PFSK-1 (cell line): ENCODE data around the gene H2BK1. TPM values are rescaled to one million over a fixed set of nuclear protein-coding genes. Genes with fewer than 3 reads are reported as not detected.

Experiments used
- FOXP2 ChIP-seq: optimal IDR thresholded peaks from 2 replicates; pipeline ENCODE3; 2011; ENCODE audit warnings: borderline replicate concordance, control low read depth, inconsistent platforms; ENCODE audit not compliant: insufficient read depth; ENCODE audit errors: extremely low read length, extremely low read depth
- POLR2AphosphoS5 ChIP-seq: IDR thresholded peaks from 2 replicates; pipeline ENCODE4 v1.6.1; 2012; ENCODE audit warnings: low read depth, mild to moderate bottlenecking, control low read depth, low read length, moderate library complexity
- SIN3A ChIP-seq: IDR thresholded peaks from 2 replicates; pipeline ENCODE4 v1.6.1; 2012; ENCODE audit warnings: mild to moderate bottlenecking, low read length, moderate library complexity, borderline replicate concordance; ENCODE audit not compliant: insufficient read depth
- TAF1 ChIP-seq: IDR thresholded peaks from 2 replicates; pipeline ENCODE4 v1.6.1; 2012; ENCODE audit warnings: low read length, control low read depth, borderline replicate concordance; ENCODE audit not compliant: insufficient read depth
- polyA plus RNA-seq: library from polyadenylated mRNA; unstranded; fragments of >200 nt; gene quantifications from one replicate; pipeline ENCODE4 v1.2.1, GENCODE V29; 2012; ENCODE audit warnings: low read depth, missing spikeins; ENCODE audit not compliant: insufficient read length
- TF ChIP-seq, protein P1 (sequence below), 2 experiments: IDR thresholded peaks; 2 replicates each; pipeline versions ENCODE4 v1.6.1 to v1.8.0; 2011 to 2012; ENCODE audit warnings: low read depth in 2 of 2, low read length in 2 of 2, control low read depth in 1 of 2, inconsistent platforms in 1 of 2, mild to moderate bottlenecking in 1 of 2, moderate library complexity in 1 of 2; ENCODE audit not compliant: insufficient read depth in 1 of 2

The H2BK1 gene
- not detected for polyA plus RNA-seq

DNA sequence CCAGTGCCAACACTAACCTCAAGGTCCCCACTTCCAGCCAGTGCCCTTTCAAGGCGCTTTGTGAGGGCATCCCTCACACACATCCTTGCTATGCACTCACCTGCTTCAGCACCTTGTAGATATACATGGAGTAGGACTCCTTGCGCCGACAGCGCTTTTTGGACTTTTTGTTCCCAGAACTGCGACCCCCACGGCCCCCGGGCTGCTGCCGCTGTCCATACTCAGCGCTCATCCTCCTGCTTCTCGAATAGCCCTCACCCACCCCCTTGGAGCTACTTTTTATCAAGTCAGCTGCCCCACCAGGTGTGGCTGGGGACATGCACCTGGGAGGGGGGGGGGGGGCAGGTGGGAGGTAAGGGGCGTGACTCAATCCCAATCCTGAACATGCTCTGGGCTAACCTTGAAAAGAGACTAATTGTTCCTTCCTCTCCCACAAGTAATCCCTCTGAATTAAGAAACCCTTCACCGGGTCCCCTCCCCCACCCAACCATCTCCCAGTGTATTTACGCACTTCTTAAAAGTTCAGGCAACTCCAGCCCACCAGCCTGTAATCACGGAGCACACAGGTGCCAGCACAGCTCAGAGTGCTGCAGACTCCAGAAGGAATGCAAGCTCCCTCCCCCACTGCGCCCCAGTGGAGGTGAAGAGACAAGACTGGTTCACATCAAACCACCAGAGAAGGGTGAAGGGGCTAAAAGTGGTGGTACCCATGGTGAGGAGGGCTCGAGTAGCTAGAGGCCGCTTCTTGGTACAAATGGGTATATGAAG lies at the start of gene H2BK1:
Gene H2BK1 (minus strand): TSS at position 402 of the 768 bp plus-strand sequence. CDS start 170 bp downstream, at position 232.
- TF ChIP-seq TAF1 (no peak), POLR2AphosphoS5 (no peak), SIN3A (no peak), FOXP2 (no peak)
- TF ChIP-seq, protein P1, sequence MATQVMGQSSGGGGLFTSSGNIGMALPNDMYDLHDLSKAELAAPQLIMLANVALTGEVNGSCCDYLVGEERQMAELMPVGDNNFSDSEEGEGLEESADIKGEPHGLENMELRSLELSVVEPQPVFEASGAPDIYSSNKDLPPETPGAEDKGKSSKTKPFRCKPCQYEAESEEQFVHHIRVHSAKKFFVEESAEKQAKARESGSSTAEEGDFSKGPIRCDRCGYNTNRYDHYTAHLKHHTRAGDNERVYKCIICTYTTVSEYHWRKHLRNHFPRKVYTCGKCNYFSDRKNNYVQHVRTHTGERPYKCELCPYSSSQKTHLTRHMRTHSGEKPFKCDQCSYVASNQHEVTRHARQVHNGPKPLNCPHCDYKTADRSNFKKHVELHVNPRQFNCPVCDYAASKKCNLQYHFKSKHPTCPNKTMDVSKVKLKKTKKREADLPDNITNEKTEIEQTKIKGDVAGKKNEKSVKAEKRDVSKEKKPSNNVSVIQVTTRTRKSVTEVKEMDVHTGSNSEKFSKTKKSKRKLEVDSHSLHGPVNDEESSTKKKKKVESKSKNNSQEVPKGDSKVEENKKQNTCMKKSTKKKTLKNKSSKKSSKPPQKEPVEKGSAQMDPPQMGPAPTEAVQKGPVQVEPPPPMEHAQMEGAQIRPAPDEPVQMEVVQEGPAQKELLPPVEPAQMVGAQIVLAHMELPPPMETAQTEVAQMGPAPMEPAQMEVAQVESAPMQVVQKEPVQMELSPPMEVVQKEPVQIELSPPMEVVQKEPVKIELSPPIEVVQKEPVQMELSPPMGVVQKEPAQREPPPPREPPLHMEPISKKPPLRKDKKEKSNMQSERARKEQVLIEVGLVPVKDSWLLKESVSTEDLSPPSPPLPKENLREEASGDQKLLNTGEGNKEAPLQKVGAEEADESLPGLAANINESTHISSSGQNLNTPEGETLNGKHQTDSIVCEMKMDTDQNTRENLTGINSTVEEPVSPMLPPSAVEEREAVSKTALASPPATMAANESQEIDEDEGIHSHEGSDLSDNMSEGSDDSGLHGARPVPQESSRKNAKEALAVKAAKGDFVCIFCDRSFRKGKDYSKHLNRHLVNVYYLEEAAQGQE (IDR thresholded peaks at IDR 0.05; ENCODE audit: insufficient read depth in 1 of 2, low read depth in 2 of 2, low read length in 2 of 2): no peak

DNA sequence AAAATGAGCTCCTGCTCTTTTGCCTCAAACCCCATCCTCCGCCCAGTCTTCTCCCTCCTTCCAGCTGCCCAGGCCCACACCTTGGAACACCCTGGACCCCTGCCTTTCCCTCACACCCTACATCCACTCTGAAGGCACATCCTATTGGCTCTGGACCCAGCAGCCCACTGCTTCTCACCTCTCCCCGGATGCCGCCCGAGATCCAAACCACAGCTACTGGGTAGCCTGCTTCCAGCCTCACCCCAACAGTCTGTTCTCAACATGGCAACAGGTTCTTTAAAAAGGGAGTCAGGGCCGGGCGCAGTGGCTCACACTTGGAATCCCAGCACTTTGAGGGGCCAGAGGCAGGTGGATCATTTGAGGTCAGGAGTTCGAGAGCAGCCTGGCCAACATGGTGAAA lies 47.7 kb upstream of the H2BK1 start:
- TF ChIP-seq FOXP2: no peak
- no peak for TF ChIP-seq SIN3A
- TF ChIP-seq TAF1: no peak
- TF ChIP-seq, protein P1 (IDR thresholded peaks at IDR 0.05; ENCODE audit: insufficient read depth in 1 of 2, low read depth in 2 of 2, low read length in 2 of 2): no peak
- TF ChIP-seq POLR2AphosphoS5: no peak

DNA sequence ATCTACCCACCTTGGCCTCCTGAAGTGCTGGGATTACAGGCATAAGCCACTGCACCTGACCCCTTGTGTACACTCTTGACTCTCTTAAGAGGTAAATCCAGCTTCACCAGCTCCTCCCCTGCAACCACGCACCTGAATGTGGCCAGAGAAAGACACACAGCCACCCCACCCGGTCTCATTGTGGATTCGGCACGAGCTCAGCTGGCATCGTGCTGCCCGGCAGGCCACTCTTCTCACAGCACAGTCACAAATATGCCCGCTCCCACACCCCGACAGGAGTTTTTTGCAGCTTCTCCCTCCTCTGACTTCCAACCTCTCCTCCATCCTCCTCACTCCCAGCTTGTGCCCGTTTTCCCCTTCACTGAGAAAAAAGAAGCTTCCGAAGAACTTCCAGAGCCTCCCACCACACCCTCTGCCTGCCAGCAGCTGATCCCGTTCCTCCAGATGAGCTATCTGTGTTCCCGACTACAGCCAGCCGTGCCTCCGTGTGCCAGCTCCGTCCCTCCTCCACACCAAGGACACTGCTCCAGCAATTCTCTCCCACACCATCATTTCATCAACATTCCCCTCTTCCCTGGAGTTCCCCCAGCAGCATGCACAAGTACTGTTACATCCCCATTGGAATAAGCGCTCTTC lies 46.2 kb upstream of the H2BK1 start:
- no peak for TF ChIP-seq SIN3A
- TF ChIP-seq POLR2AphosphoS5: no peak
- TF ChIP-seq FOXP2: no peak
- TF ChIP-seq, protein P1 (IDR thresholded peaks at IDR 0.05; ENCODE audit: insufficient read depth in 1 of 2, low read depth in 2 of 2, low read length in 2 of 2): no peak
- TF ChIP-seq TAF1: no peak

DNA sequence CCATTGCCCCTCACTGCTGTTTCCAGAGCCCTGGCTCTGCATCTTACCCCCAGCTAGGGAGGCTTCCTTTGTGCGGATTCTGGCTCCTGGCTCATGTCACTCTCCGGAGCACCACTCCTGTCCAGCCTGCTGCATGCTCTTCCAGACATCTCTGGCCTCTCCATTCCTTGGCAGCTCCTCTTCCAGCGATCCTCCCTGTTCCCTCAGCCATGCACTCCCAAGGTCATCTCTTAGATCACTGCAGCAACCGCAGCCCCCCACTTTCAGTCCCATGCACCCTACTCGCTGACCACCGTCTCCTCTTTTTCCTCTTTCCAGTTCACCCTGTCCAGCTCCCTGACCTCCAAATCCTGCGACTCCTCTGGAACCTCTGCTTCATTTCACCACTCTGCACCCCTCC lies 45.1 kb upstream of the H2BK1 start:
- TF ChIP-seq TAF1 (no peak), POLR2AphosphoS5 (no peak), SIN3A (no peak), FOXP2 (no peak)
- TF ChIP-seq, protein P1 (IDR thresholded peaks at IDR 0.05; ENCODE audit: insufficient read depth in 1 of 2, low read depth in 2 of 2, low read length in 2 of 2): no peak
